H1 (cell line): Measurements from ENCODE around the gene CNGB1. TPM values are rescaled to one million over a fixed set of nuclear protein-coding genes. Genes with fewer than 3 reads are reported as not detected.

ENCODE experiments used
- CTCF ChIA-PET: fragments of 300-600 bp; sonication (Branson Sonifier 250); formaldehyde crosslinking; loops from one replicate; lab custom pipeline; 2021; ENCODE audit not compliant: partially characterized antibody; lab: Charles Lee
- POLR2A ChIA-PET: fragments of 300-600 bp; sonication (Branson Sonifier 250); formaldehyde crosslinking; loops from one replicate; lab custom pipeline; 2021; ENCODE audit warnings: inconsistent platforms; ENCODE audit not compliant: partially characterized antibody; lab: Charles Lee
- DNase-seq, 2 experiments: peaks; one replicate each; pipeline versions ENCODE4 v3.0.0 to v3.0.0-alpha.2; 2010 to 2022; ENCODE audit warnings: low spot score in 2 of 2, low read depth in 1 of 2, mixed read lengths in 1 of 2
- FAIRE-seq: peaks from 2 replicates; lab custom pipeline; 2011; peaks lifted over from hg19 to GRCh38; lab: Jason Lieb, UNC
- H2AFZ ChIP-seq: 2 replicates; pipeline ENCODE4 v1.8.1; 2012; ENCODE audit warnings: low read length, inconsistent platforms
- H2AK5ac ChIP-seq: 2 replicates; pipeline ENCODE4 v1.6.1; 2013; ENCODE audit warnings: low read depth, low read length
- H2BK120ac ChIP-seq: replicated peaks from 2 replicates; pipeline ENCODE3; 2013; ENCODE audit warnings: low read depth, low read length, inconsistent platforms
- H2BK12ac ChIP-seq: 2 replicates; pipeline ENCODE4 v1.6.1; 2013; ENCODE audit warnings: low read depth, low read length
- H2BK15ac ChIP-seq: 2 replicates; pipeline ENCODE4 v1.6.1; 2013; ENCODE audit warnings: low read length
- H2BK20ac ChIP-seq: 2 replicates; pipeline ENCODE4 v1.6.1; 2013; ENCODE audit warnings: low read length
- H2BK5ac ChIP-seq: 2 replicates; pipeline ENCODE4 v1.6.1; 2013; ENCODE audit warnings: low read depth, low read length
- H3K14ac ChIP-seq: 2 replicates; pipeline ENCODE4 v1.6.1; 2013; ENCODE audit warnings: inconsistent platforms; ENCODE audit not compliant: insufficient read length
- H3K18ac ChIP-seq: 2 replicates; pipeline ENCODE4 v1.6.1; 2013; ENCODE audit warnings: low read length; ENCODE audit errors: extremely low read depth
- H3K23ac ChIP-seq: 2 replicates; pipeline ENCODE4 v1.6.1; 2013; ENCODE audit warnings: inconsistent platforms; ENCODE audit not compliant: insufficient read length
- H3K23me2 ChIP-seq: 2 replicates; pipeline ENCODE4 v1.6.1; 2013; ENCODE audit warnings: low read depth, low read length
- H3K27ac ChIP-seq: 2 replicates; pipeline ENCODE4 v1.6.1; 2011; ENCODE audit warnings: low read depth, low read length, inconsistent platforms
- H3K27me3 ChIP-seq, 4 experiments: replicated peaks in 1 of 4; 1 replicate in 1 of 4; 2 replicates in 3 of 4; pipeline versions ENCODE4 v1.6.1 to v1.8.1; 2011 to 2013; ENCODE audit warnings: low read length in 3 of 4, mild to moderate bottlenecking in 3 of 4, inconsistent platforms in 2 of 4, mixed read lengths in 2 of 4, moderate library complexity in 1 of 4; ENCODE audit not compliant: control insufficient read depth in 3 of 4, insufficient read depth in 3 of 4; ENCODE audit errors: extremely low read depth in 1 of 4
- H3K36me3 ChIP-seq, 4 experiments: 2 replicates each; pipeline versions ENCODE4 v1.6.1 to v1.8.1; 2011 to 2013; ENCODE audit warnings: mild to moderate bottlenecking in 4 of 4, low read length in 3 of 4, moderate library complexity in 2 of 4, control low read depth in 1 of 4, inconsistent platforms in 1 of 4; ENCODE audit not compliant: insufficient read depth in 4 of 4, control insufficient read depth in 2 of 4
- H3K4ac ChIP-seq: replicated peaks from 2 replicates; pipeline ENCODE3; 2013; ENCODE audit warnings: low read length, low read depth, mixed read lengths, inconsistent platforms; ENCODE audit not compliant: insufficient read length
- H3K4me1 ChIP-seq, 4 experiments: replicated peaks in 1 of 4; 1 replicate in 1 of 4; 2 replicates in 3 of 4; pipeline versions ENCODE4 v1.6.1 to v1.8.1; 2011 to 2013; ENCODE audit warnings: low read length in 3 of 4, inconsistent platforms in 2 of 4, mixed read lengths in 1 of 4; ENCODE audit not compliant: insufficient read depth in 4 of 4, control insufficient read depth in 3 of 4
- H3K4me2 ChIP-seq, 2 experiments: 2 replicates each; pipeline versions ENCODE4 v1.6.1 to v1.8.1; 2011 to 2013; ENCODE audit warnings: low read depth in 2 of 2, low read length in 2 of 2, control low read depth in 1 of 2, inconsistent platforms in 1 of 2, mild to moderate bottlenecking in 1 of 2; ENCODE audit not compliant: insufficient read depth in 1 of 2
- H3K4me3 ChIP-seq, 4 experiments: fragments of 200-600, 300-600 bp in 1 of 4; sonication (generic), shearing (Covaris generic), sonication (Bioruptor Twin) in 1 of 4; 2 replicates each; pipeline versions ENCODE4 v1.5.1 to v1.8.1; 2011 to 2016; ENCODE audit warnings: low read length in 4 of 4, low read depth in 3 of 4, control low read depth in 2 of 4, inconsistent platforms in 2 of 4, mild to moderate bottlenecking in 2 of 4, mixed read lengths in 1 of 4, moderate library complexity in 1 of 4; ENCODE audit not compliant: insufficient read depth in 2 of 4; ENCODE audit errors: extremely low read depth in 1 of 4
- H3K56ac ChIP-seq: replicated peaks from 2 replicates; pipeline ENCODE3; 2013; ENCODE audit warnings: low read depth, mild to moderate bottlenecking, mixed read lengths, low read length, inconsistent platforms; ENCODE audit not compliant: insufficient read length
- H3K79me1 ChIP-seq: 2 replicates; pipeline ENCODE4 v1.6.1; 2013; ENCODE audit warnings: low read depth, low read length, control low read depth
- H3K79me2 ChIP-seq, 2 experiments: 2 replicates each; pipeline versions ENCODE4 v1.6.1 to v1.8.1; 2012 to 2013; ENCODE audit warnings: low read length in 2 of 2, mild to moderate bottlenecking in 2 of 2, inconsistent platforms in 1 of 2; ENCODE audit not compliant: insufficient read depth in 2 of 2, control insufficient read depth in 1 of 2
- H3K9ac ChIP-seq, 4 experiments: replicated peaks in 1 of 4; 1 replicate in 1 of 4; 2 replicates in 3 of 4; pipeline versions ENCODE4 v1.6.1 to v1.8.1; 2011 to 2013; ENCODE audit warnings: low read depth in 3 of 4, low read length in 3 of 4, control low read depth in 2 of 4, mild to moderate bottlenecking in 2 of 4, moderate library complexity in 2 of 4, inconsistent platforms in 1 of 4; ENCODE audit errors: extremely low read depth in 1 of 4
- H3K9me3 ChIP-seq, 2 experiments: 2 replicates each; pipeline versions ENCODE4 v1.6.1 to v1.8.1; 2012 to 2013; ENCODE audit warnings: mild to moderate bottlenecking in 2 of 2, moderate library complexity in 2 of 2, control low read depth in 1 of 2, inconsistent platforms in 1 of 2, low read depth in 1 of 2, low read length in 1 of 2, mixed read lengths in 1 of 2; ENCODE audit not compliant: insufficient read depth in 2 of 2
- H4K20me1 ChIP-seq, 2 experiments: replicated peaks in 1 of 2; 2 replicates each; pipeline versions ENCODE3 to v1.8.1; 2011 to 2013; ENCODE audit warnings: inconsistent platforms in 2 of 2, low read length in 2 of 2, mild to moderate bottlenecking in 1 of 2; ENCODE audit not compliant: insufficient read depth in 2 of 2, control insufficient read depth in 1 of 2
- H4K5ac ChIP-seq: 2 replicates; pipeline ENCODE4 v1.6.1; 2013; ENCODE audit warnings: low read length, low read depth, mixed read lengths, inconsistent platforms; ENCODE audit not compliant: insufficient read length
- H4K8ac ChIP-seq: 2 replicates; pipeline ENCODE4 v1.8.0; 2013; ENCODE audit warnings: mild to moderate bottlenecking, moderate library complexity, low read length, inconsistent platforms; ENCODE audit not compliant: insufficient read depth; ENCODE audit errors: extremely low read depth
- H4K91ac ChIP-seq: replicated peaks from 2 replicates; pipeline ENCODE3; 2013; ENCODE audit warnings: low read length, mixed read lengths, inconsistent platforms; ENCODE audit not compliant: insufficient read length
- BACH1 ChIP-seq: IDR thresholded peaks from 2 replicates; pipeline ENCODE4 v1.6.1; 2012; ENCODE audit warnings: low read length, improper control_type of control experiment
- E2F6 ChIP-seq: IDR thresholded peaks from 2 replicates; pipeline ENCODE4 v1.6.1; 2012; ENCODE audit warnings: inconsistent platforms
- EZH2 ChIP-seq: fragments of 200-600 bp; sonication (generic); IDR thresholded peaks from 2 replicates; pipeline ENCODE4 v1.7.1; 2012; ENCODE audit warnings: low read depth, mild to moderate bottlenecking, moderate library complexity, low read length, inconsistent platforms; ENCODE audit not compliant: severe bottlenecking
- JUND ChIP-seq: IDR thresholded peaks from 2 replicates; pipeline ENCODE4 v1.6.1; 2011; ENCODE audit warnings: mild to moderate bottlenecking, improper control_type of control experiment, low read length
- POLR2A ChIP-seq, 2 experiments: IDR thresholded peaks; 1 replicate in 1 of 2; 2 replicates in 1 of 2; pipeline ENCODE4 v1.6.1; 2011; ENCODE audit warnings: low read depth in 2 of 2, low read length in 2 of 2, mild to moderate bottlenecking in 2 of 2; ENCODE audit errors: control extremely low read depth in 1 of 2
- POU5F1 ChIP-seq: IDR thresholded peaks from 2 replicates; pipeline ENCODE4 v1.6.1; 2011; ENCODE audit warnings: low read depth, mild to moderate bottlenecking, low read length, moderate library complexity
- RAD21 ChIP-seq, 2 experiments: IDR thresholded peaks in 1 of 2; conservative IDR thresholded peaks in 1 of 2; 2 replicates each; pipeline ENCODE4 v1.6.1; 2011; ENCODE audit warnings: low read depth in 2 of 2, low read length in 2 of 2, improper control_type of control experiment in 1 of 2, inconsistent platforms in 1 of 2, mild to moderate bottlenecking in 1 of 2, moderate library complexity in 1 of 2
- RXRA ChIP-seq: IDR thresholded peaks from 2 replicates; pipeline ENCODE4 v1.6.1; 2011; ENCODE audit warnings: low read depth, mild to moderate bottlenecking, low read length, moderate library complexity; ENCODE audit not compliant: insufficient read depth
- TAF7 ChIP-seq: optimal IDR thresholded peaks from 2 replicates; pipeline ENCODE3; 2011; ENCODE audit warnings: low read depth, mild to moderate bottlenecking, inconsistent platforms, low read length, moderate library complexity, borderline replicate concordance
- USF2 ChIP-seq: IDR thresholded peaks from 2 replicates; pipeline ENCODE4 v1.6.1; 2011; ENCODE audit warnings: low read length, improper control_type of control experiment
- ZNF274 ChIP-seq: IDR thresholded peaks from 2 replicates; pipeline ENCODE4 v1.7.0; 2012; ENCODE audit warnings: low read length, borderline replicate concordance; ENCODE audit errors: extremely low read depth
- WGBS, 2 experiments: shearing (Covaris generic) in 1 of 2; methylation state at CpG; one replicate each; pipeline versions ENCODE4 v1.1.6 to v1.1.7; 2013 to 2015; ENCODE audit warnings: low lambda C conversion rate in 2 of 2, mixed read lengths in 2 of 2, inconsistent platforms in 1 of 2, low coverage in 1 of 2, missing lambda C conversion rate in 1 of 2; ENCODE audit not compliant: insufficient replicate concordance in 2 of 2, insufficient coverage in 1 of 2, insufficient read length in 1 of 2; ENCODE audit errors: extremely low coverage in 1 of 2, missing lambda C conversion rate in 1 of 2; 5-methylcytosine and 5-hydroxymethylcytosine counted together
- polyA plus RNA-seq, 7 experiments: library from polyadenylated mRNA; depleted of rRNA in 3 of 7; stranded (reverse) in 5 of 7; unstranded in 2 of 7; fragments of >200 nt in 5 of 7; fragments of 200-250 nt in 2 of 7; gene quantifications; 1 replicate in 5 of 7; 2 replicates in 1 of 7; 4 replicates in 1 of 7; pipeline versions ENCODE4 v1.2.1 to v1.2.3, GENCODE V29; 2011 to 2013; ENCODE audit warnings: missing spikeins in 2 of 7, mixed read lengths in 2 of 7
- total RNA-seq: library from RNA; stranded (reverse); fragmentation: NEBNext Ultra II Directional; extraction: Animal tissue kit (Norgen Biotek cat#: 25700); gene quantifications from 2 replicates; pipeline ENCODE4 v1.2.1, GENCODE V29; 2021

CNGB1 gene
- total and polyA plus RNA-seq, 2 of the 8 experiments (the other 6 are each of a cell fraction or from before 2014, with no cell fraction given) = not detected

GRCh38 chr16:57920215-57920879, 50.6 kb downstream of the CNGB1 start:
- Histone ChIP-seq H3K23me2 (no peaks in the 10 kb centered on the region), H3K4ac (no peak overlapping the region), H4K91ac (no peak overlapping the region), H3K9ac (no peak overlapping the region), H3K79me1 (no peaks in the 10 kb centered on the region), H2BK120ac (no peak overlapping the region), H3K4me2 (no peak overlapping the region), H3K27ac (no peak overlapping the region), H3K18ac (no peak overlapping the region), H2BK5ac (no peak overlapping the region), H3K23ac (no peak overlapping the region), H3K27me3 (no peaks in the 10 kb centered on the region), H3K14ac (no peak overlapping the region), H2BK15ac (no peak overlapping the region), H3K4me1 (no peaks in the 10 kb centered on the region; a peak in 1 of 7 replicates), H3K4me3 (no peak overlapping the region), H4K20me1 (no peaks in the 10 kb centered on the region), H2AK5ac (no peak overlapping the region), H3K56ac (no peak overlapping the region), H2BK20ac (no peak overlapping the region), H3K79me2 (no peaks in the 10 kb centered on the region), H3K36me3 (no peaks in the 10 kb centered on the region), H3K9me3 (no peaks in the 10 kb centered on the region), H4K8ac (no peak overlapping the region), H2BK12ac (no peak overlapping the region), H2AFZ (no peak overlapping the region), H4K5ac (no peak overlapping the region)
- 91% methylated on average over 14 of the region's 14 CpGs; no CpG with 5 or more reads in 1 of the 2 experiments for WGBS, 2 experiments
- ChIA-PET POLR2A (no interaction called here), CTCF (interaction anchor here (0.6 to 3.1 kb wide), 7 partner anchors 14 to 386 kb away, joined by 3 to 17 read pairs (median 3); no protein-coding TSS in a partner anchor)
- DNase-seq (no peak), FAIRE-seq (no peak)
- no peak for TF ChIP-seq POLR2A (IDR thresholded peaks at IDR 0.05; ENCODE audit: control extremely low read depth in 1 of 2, low read depth in 2 of 2, low read length in 2 of 2)
- TF ChIP-seq JUND = no peak
- no peak for TF ChIP-seq RXRA
- no peak for TF ChIP-seq POU5F1
- no peak for TF ChIP-seq TAF7
- TF ChIP-seq BACH1 = no peak
- TF ChIP-seq E2F6 = no peak
- no peak for TF ChIP-seq EZH2
- TF ChIP-seq RAD21 (IDR thresholded peaks at IDR 0.05 in 1 of 2, conservative IDR thresholded peaks at IDR 0.05 in 1 of 2; ENCODE audit: low read depth in 2 of 2, low read length in 2 of 2) = no peak
- TF ChIP-seq ZNF274 = no peak
- no peak for TF ChIP-seq USF2
